Activated CD4-positive, alpha-beta T cell treated with anti-CD3 and anti-CD28 coated beads, Interleukin-2, amount 10 ng/mL, durations not matched to agents 24 days and 14 days (primary cell): ENCODE measurements around the gene GRID1. TPM values are rescaled to one million over a fixed set of nuclear protein-coding genes. Genes with fewer than 3 reads are reported as not detected.

Source experiments
- DNase-seq: peaks from one replicate; pipeline ENCODE4 v3.0.0; 2022
- H3K27ac Mint-ChIP-seq: one replicate; pipeline ENCODE4 v1.8.0; 2022; ENCODE audit warnings: mild to moderate bottlenecking, mixed read lengths
- H3K27me3 Mint-ChIP-seq: one replicate; pipeline ENCODE4 v1.8.0; 2022; ENCODE audit warnings: mixed read lengths
- H3K36me3 Mint-ChIP-seq: one replicate; pipeline ENCODE4 v1.8.0; 2022; ENCODE audit warnings: low read depth, mild to moderate bottlenecking, mixed read lengths
- H3K4me1 Mint-ChIP-seq: one replicate; pipeline ENCODE4 v1.8.0; 2021; ENCODE audit warnings: mixed read lengths
- H3K4me3 Mint-ChIP-seq: one replicate; pipeline ENCODE4 v1.8.0; 2022; ENCODE audit warnings: mild to moderate bottlenecking, moderate library complexity, mixed read lengths
- H3K9me3 Mint-ChIP-seq: one replicate; pipeline ENCODE4 v1.8.0; 2021; ENCODE audit warnings: mixed read lengths
- intact Hi-C: fragments of 100-400 bp; cut with micrococcal nuclease; formaldehyde crosslinking; loops from one replicate; pipeline ENCODE4 v1.15.1; 2023
- total RNA-seq: library from RNA; stranded (reverse); gene quantifications from 2 replicates; pipeline ENCODE4 v1.2.3, GENCODE V29; 2022

Gene GRID1
- total RNA-seq = not detected in 2 replicates

GRCh38 chr10:86366033-86366901, at the start of gene GRID1:
TSS of gene GRID1 (minus strand) at chr10:86366795.
- Mint-ChIP-seq H3K9me3 (no peaks in the 10 kb centered on the region), H3K36me3 (peaks cover 4% of the 10 kb centered on the region), H3K4me1 (peaks cover 6% of the 10 kb centered on the region), H3K4me3 (peak within 1 kb of the TSS; percentile 51), H3K27ac (no peak within 1 kb of the TSS), H3K27me3 (peaks cover 74% of the 10 kb centered on the region)
- intact Hi-C loops = no loop called here
- DNase-seq = peak; percentile 64

GRCh38 chr10:86415583-86415982, 49.0 kb upstream of the GRID1 start:
- peak overlapping the region; percentile 44 for H3K27ac Mint-ChIP-seq
- H3K9me3 Mint-ChIP-seq = peaks cover 6% of the 10 kb centered on the region
- no peak for DNase-seq
- H3K27me3 Mint-ChIP-seq = no peaks in the 10 kb centered on the region
- peaks cover 39% of the 10 kb centered on the region for H3K4me1 Mint-ChIP-seq
- H3K36me3 Mint-ChIP-seq = peaks cover 6% of the 10 kb centered on the region
- intact Hi-C loops = loop anchor here (10.0 kb wide), 1 partner anchor 679 kb away; the partner anchor contains the start of genes GLUD1 and SHLD2
- no peak overlapping the region for H3K4me3 Mint-ChIP-seq

GRCh38 chr10:86415116-86415515, 48.5 kb upstream of the GRID1 start:
- Mint-ChIP-seq H3K27me3 (no peaks in the 10 kb centered on the region), H3K36me3 (peaks cover 6% of the 10 kb centered on the region), H3K9me3 (peaks cover 6% of the 10 kb centered on the region), H3K4me1 (peaks cover 39% of the 10 kb centered on the region), H3K4me3 (no peak overlapping the region), H3K27ac (no peak overlapping the region)
- intact Hi-C loops = loop anchor here (10.0 kb wide), 1 partner anchor 680 kb away; the partner anchor contains the start of genes GLUD1 and SHLD2
- no peak for DNase-seq

GRCh38 chr10:86413046-86413728, 46.6 kb upstream of the GRID1 start:
- intact Hi-C loops = loop anchor here (1.0 to 10.0 kb wide), 2 partner anchors 108 to 682 kb away; partner anchors contain the start of genes GLUD1, SHLD2 and WAPL
- DNase-seq = peak; percentile 80
- Mint-ChIP-seq H3K4me3 (peak overlapping the region; percentile 62), H3K27me3 (no peaks in the 10 kb centered on the region), H3K4me1 (peaks cover 36% of the 10 kb centered on the region), H3K9me3 (peaks cover 6% of the 10 kb centered on the region), H3K36me3 (peaks cover 6% of the 10 kb centered on the region), H3K27ac (peak overlapping the region; percentile 92)

- peaks cover 36% of the 10 kb centered on the region for H3K4me1 Mint-ChIP-seq
- H3K4me3 Mint-ChIP-seq = peak overlapping the region; percentile 78
These were observed 45.4 kb upstream of the GRID1 start for GRCh38 chr10:86411852-86412560.

GRCh38 chr10:86411281-86411841, 44.8 kb upstream of the GRID1 start:
- Mint-ChIP-seq H3K4me1 (peaks cover 36% of the 10 kb centered on the region), H3K36me3 (peaks cover 6% of the 10 kb centered on the region), H3K27me3 (no peaks in the 10 kb centered on the region), H3K4me3 (peak overlapping the region; percentile 78), H3K9me3 (peaks cover 6% of the 10 kb centered on the region), H3K27ac (peak overlapping the region; percentile 92)
- intact Hi-C loops = loop anchor here (1.0 to 10.0 kb wide), 2 partner anchors 10 to 683 kb away; partner anchors contain the start of genes GLUD1 and SHLD2
- DNase-seq = peak; percentile 83

More at GRCh38 chr10:86411852-86412560, 45.4 kb upstream of the GRID1 start:
- no peak for DNase-seq
- intact Hi-C loops = loop anchor here (1.0 to 10.0 kb wide), 2 partner anchors 11 to 683 kb away; partner anchors contain the start of genes GLUD1 and SHLD2
- Mint-ChIP-seq H3K36me3 (peaks cover 6% of the 10 kb centered on the region), H3K9me3 (peaks cover 6% of the 10 kb centered on the region), H3K27ac (peak overlapping the region; percentile 92), H3K27me3 (no peaks in the 10 kb centered on the region)

- intact Hi-C loops = loop anchor here (1.0 to 10.0 kb wide), 2 partner anchors 9 to 684 kb away; partner anchors contain the start of genes GLUD1 and SHLD2
- Mint-ChIP-seq H3K9me3 (peaks cover 6% of the 10 kb centered on the region), H3K4me1 (peaks cover 34% of the 10 kb centered on the region), H3K36me3 (peaks cover 6% of the 10 kb centered on the region), H3K27ac (peak overlapping the region; percentile 92), H3K27me3 (no peaks in the 10 kb centered on the region), H3K4me3 (peak overlapping the region; percentile 78)
- DNase-seq = no peak
These were observed 44.0 kb upstream of the GRID1 start for GRCh38 chr10:86410542-86411124.

- H3K4me3 Mint-ChIP-seq = no peak overlapping the region
- H3K27me3 Mint-ChIP-seq = no peaks in the 10 kb centered on the region
- peaks cover 6% of the 10 kb centered on the region for H3K9me3 Mint-ChIP-seq
- peaks cover 6% of the 10 kb centered on the region for H3K36me3 Mint-ChIP-seq
- no peak overlapping the region for H3K27ac Mint-ChIP-seq
- intact Hi-C loops = loop anchor here (10.0 kb wide), 1 partner anchor 346 kb away; the partner anchor contains the start of gene BMPR1A
- peaks cover 28% of the 10 kb centered on the region for H3K4me1 Mint-ChIP-seq
- no peak for DNase-seq
These were observed 42.6 kb upstream of the GRID1 start for GRCh38 chr10:86409183-86409582.

- no peaks in the 10 kb centered on the region for H3K9me3 Mint-ChIP-seq
- no peak overlapping the region for H3K4me3 Mint-ChIP-seq
- H3K27me3 Mint-ChIP-seq = no peaks in the 10 kb centered on the region
- no peak overlapping the region for H3K27ac Mint-ChIP-seq
- intact Hi-C loops = loop anchor here (10.0 kb wide), 1 partner anchor 352 kb away; the partner anchor contains the start of gene BMPR1A
- peaks cover 22% of the 10 kb centered on the region for H3K4me1 Mint-ChIP-seq
- H3K36me3 Mint-ChIP-seq = peaks cover 1% of the 10 kb centered on the region
- no peak for DNase-seq
These were observed 36.7 kb upstream of the GRID1 start for GRCh38 chr10:86403183-86403797.

GRCh38 chr10:86402283-86402941, 35.8 kb upstream of the GRID1 start:
- Mint-ChIP-seq H3K27ac (peak overlapping the region; percentile 40), H3K4me1 (peaks cover 22% of the 10 kb centered on the region), H3K9me3 (no peaks in the 10 kb centered on the region), H3K36me3 (peaks cover 1% of the 10 kb centered on the region), H3K27me3 (no peaks in the 10 kb centered on the region), H3K4me3 (peak overlapping the region; percentile 89)
- intact Hi-C loops = loop anchor here (10.0 kb wide), 1 partner anchor 352 kb away; the partner anchor contains the start of gene BMPR1A
- no peak for DNase-seq

- Mint-ChIP-seq H3K4me3 (peak overlapping the region; percentile 89), H3K4me1 (peaks cover 22% of the 10 kb centered on the region), H3K27me3 (no peaks in the 10 kb centered on the region), H3K27ac (peak overlapping the region; percentile 95), H3K36me3 (peaks cover 1% of the 10 kb centered on the region), H3K9me3 (no peaks in the 10 kb centered on the region)
- peak; percentile 73 for DNase-seq
- intact Hi-C loops = loop anchor here (1.0 to 10.0 kb wide), 4 partner anchors 10 to 353 kb away; partner anchors contain the start of gene BMPR1A
These were observed 35.1 kb upstream of the GRID1 start for GRCh38 chr10:86401588-86402282.
